Spinal cord (tissue), 10 donors: ENCODE measurements around the gene MTURN. TPM values are rescaled to one million over a fixed set of nuclear protein-coding genes. Genes with fewer than 3 reads are reported as not detected.

Source experiments
- DNase-seq, 6 donors: peaks; one replicate each; pipeline versions ENCODE4 v3.0.0 to v3.0.0-alpha.2; 2013 to 2015; ENCODE audit warnings: low spot score in 6 of 6, low read depth in 4 of 6
- H3K27ac ChIP-seq: one replicate; pipeline ENCODE4 v1.5.1; 2013; ENCODE audit warnings: low read depth, low read length, control low read depth
- H3K27me3 ChIP-seq: one replicate; pipeline ENCODE4 v1.6.1; 2013; ENCODE audit warnings: low read length; ENCODE audit not compliant: control insufficient read depth, insufficient read depth
- H3K36me3 ChIP-seq: one replicate; pipeline ENCODE4 v1.6.1; 2013; ENCODE audit warnings: low read length; ENCODE audit not compliant: control insufficient read depth, insufficient read depth
- H3K4me1 ChIP-seq: one replicate; pipeline ENCODE4 v1.6.1; 2013; ENCODE audit warnings: low read length; ENCODE audit not compliant: control insufficient read depth, insufficient read depth
- H3K4me3 ChIP-seq: one replicate; pipeline ENCODE4 v1.5.1; 2013; ENCODE audit warnings: low read depth, low read length, control low read depth
- H3K9me3 ChIP-seq: one replicate; pipeline ENCODE4 v1.6.1; 2013; ENCODE audit warnings: low read length; ENCODE audit not compliant: control insufficient read depth, insufficient read depth
- WGBS: methylation state at CpG from one replicate; pipeline ENCODE4 v1.1.5; 2013; ENCODE audit warnings: missing lambda C conversion rate; ENCODE audit not compliant: insufficient coverage; 5-methylcytosine and 5-hydroxymethylcytosine counted together
- polyA plus RNA-seq, 2 donors: library from polyadenylated mRNA; unstranded; fragments of 120-200 nt; gene quantifications; one replicate each; pipeline ENCODE4 v1.2.1, GENCODE V29; 2013; ENCODE audit not compliant: insufficient read length in 2 of 2
- total RNA-seq, 2 donors: library from RNA; depleted of rRNA in 1 of 2; stranded (reverse); fragments of 120-200 nt in 1 of 2; fragments of >200 nt in 1 of 2; gene quantifications; one replicate each; pipeline versions ENCODE4 v1.2.3 to v1.2.4, GENCODE V29; 2013 to 2014
- donor health status: healthy.

MTURN gene
- total and polyA plus RNA-seq, 4 donors: 98.3 to 285 (median 194) TPM

DNA sequence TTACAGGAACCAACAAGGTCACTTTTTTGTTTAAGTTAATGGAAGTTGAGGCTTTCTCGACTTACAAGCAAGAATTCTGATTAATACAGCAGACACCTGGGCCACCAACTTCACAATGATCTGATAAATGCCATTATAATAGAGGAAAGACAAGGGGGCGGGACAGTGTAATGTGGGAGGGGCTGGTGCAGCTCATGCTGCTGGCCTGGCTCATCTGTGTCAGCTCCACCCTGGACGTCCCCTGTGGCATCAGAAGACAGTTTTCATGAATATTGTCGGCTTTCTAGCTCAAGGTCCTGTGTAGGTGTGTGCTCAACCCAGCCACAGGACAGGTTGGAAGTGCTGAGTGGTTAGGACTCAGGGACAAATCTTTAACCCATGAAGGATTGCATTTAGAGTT is 57.0 kb downstream of the MTURN start:
- 100% methylated on average over 2 of the region's 4 CpGs for WGBS
- Histone ChIP-seq H3K4me3 (no peak overlapping the region), H3K4me1 (no peaks in the 10 kb centered on the region), H3K36me3 (no peaks in the 10 kb centered on the region), H3K9me3 (peaks cover 11% of the 10 kb centered on the region), H3K27ac (no peak overlapping the region), H3K27me3 (no peaks in the 10 kb centered on the region)
- no peak for DNase-seq

DNA sequence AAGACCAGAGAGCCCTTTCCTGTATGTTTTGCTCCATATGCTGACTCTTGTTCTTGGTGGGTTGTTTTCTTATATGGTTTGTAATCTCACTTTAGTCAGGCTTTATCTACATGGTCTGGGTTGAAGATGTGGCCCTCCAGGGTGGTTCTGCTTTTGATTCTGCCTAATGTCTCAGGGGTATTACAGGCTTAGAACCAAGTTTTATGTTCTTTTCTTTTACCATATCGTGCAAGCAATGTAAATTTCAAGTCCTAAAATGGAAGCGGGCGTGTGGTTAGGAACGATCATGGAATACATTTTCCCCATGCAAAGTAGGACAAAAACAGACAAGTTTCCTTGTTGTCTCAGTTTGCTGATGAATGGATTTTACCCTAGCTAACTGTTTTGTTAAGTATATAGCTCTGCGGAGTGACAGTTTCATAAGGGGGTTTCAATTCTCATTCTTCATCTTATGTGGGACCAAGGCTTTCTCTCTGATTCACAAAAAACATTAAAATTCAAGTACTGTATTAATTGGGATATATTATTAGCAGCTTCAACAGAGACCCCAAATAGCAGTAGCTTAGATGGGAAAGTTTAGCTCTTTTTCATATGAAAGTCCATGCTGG is 58.7 kb downstream of the MTURN start:
- H3K27me3 ChIP-seq: no peaks in the 10 kb centered on the region
- H3K4me1 ChIP-seq: no peaks in the 10 kb centered on the region
- WGBS: 100% methylated on average over 3 of the region's 5 CpGs
- no peak overlapping the region for H3K27ac ChIP-seq
- no peaks in the 10 kb centered on the region for H3K36me3 ChIP-seq
- no peak for DNase-seq
- peaks cover 13% of the 10 kb centered on the region for H3K9me3 ChIP-seq
- no peak overlapping the region for H3K4me3 ChIP-seq

DNA sequence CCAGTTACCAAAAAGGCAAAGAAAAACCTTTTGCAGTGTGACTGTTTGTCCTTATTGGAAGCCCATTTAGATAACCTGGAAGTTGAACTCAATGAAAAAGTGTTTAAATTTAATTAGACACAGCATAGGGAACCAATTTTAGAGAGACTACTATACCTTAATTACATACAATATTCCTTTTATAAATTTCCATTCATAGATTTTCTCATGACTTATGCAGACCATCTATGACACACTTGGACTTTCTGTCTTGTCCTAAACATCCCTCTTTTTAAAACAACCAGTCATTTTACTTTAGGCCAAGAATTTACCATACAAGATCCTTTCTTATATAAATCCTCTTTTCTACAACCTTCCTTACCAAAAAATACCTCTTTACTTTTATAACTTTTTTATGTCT is 61.6 kb downstream of the MTURN start:
- no peaks in the 10 kb centered on the region for H3K27me3 ChIP-seq
- no peak overlapping the region for H3K27ac ChIP-seq
- DNase-seq: no peak
- no peaks in the 10 kb centered on the region for H3K4me1 ChIP-seq
- H3K4me3 ChIP-seq: no peak overlapping the region
- no peaks in the 10 kb centered on the region for H3K36me3 ChIP-seq
- peaks cover 13% of the 10 kb centered on the region for H3K9me3 ChIP-seq

DNA sequence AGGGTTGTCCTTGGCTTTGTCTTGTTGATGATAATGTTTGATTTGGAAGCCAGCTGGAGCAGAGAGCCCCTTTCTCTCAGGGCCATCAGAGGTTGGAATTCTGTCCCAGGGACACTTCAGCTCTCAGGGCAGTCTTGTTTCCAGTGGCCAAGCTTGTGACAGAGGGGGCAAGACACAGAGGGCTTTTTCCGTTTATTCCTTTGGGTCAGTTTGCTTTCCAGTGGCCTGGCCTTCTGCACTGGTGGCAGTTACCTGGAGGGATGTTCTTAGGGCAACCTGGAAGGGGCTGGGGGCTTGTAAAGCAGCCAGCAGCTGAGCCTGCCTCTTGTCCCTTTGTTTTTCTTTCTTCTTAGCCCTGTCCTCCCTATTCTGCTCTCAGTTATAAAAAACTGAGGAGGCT is 62.7 kb downstream of the MTURN start:
- Histone ChIP-seq H3K27ac (no peak overlapping the region), H3K9me3 (peaks cover 13% of the 10 kb centered on the region), H3K4me1 (no peaks in the 10 kb centered on the region), H3K4me3 (no peak overlapping the region), H3K36me3 (no peaks in the 10 kb centered on the region), H3K27me3 (no peaks in the 10 kb centered on the region)
- no peak for DNase-seq
- WGBS: 63% methylated on average over 1 of the region's 1 CpG

DNA sequence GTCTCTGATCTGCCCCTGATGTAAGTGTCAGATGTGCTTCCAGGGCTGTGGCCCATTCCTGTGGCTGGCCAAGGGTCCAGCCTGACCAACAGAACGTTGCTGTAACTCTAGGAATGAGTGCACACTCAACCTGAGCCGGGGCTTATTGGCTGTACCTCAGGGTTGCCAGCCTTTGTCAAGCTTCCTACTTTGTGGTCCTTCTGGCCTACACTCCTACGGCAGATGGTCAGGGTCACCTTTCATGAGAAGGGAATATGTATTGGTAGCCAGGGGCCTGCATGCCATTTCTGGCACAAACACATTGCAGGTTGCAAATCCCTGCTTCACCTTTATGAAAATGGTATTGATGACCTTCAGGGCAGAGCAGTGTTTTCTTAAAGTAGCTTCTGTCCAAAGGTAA is 64.5 kb downstream of the MTURN start:
- Histone ChIP-seq H3K27ac (no peak overlapping the region), H3K36me3 (no peaks in the 10 kb centered on the region), H3K4me1 (no peaks in the 10 kb centered on the region), H3K4me3 (no peak overlapping the region), H3K27me3 (no peaks in the 10 kb centered on the region), H3K9me3 (peaks cover 13% of the 10 kb centered on the region)
- WGBS: 80% methylated on average over 3 of the region's 3 CpGs
- no peak for DNase-seq

DNA sequence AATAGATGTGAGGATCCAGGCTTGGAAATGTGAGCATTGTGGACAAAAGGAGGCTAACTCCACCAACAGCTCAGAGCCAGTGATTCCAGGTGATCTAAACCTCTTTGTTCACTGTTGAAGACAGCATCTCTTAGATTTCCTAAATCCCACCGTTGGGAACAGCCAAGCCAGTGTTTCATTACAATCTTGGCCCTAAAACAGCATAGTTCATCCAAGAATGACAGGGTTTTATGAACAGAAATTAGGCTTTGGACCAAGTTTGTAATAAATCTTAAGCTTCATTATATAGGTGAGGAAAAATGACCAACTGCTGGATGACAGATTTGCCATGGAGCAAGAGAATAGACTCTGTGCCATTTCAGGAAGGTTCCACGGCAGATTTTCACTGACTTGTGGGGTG is 65.8 kb downstream of the MTURN start:
- H3K4me3 ChIP-seq: no peak overlapping the region
- WGBS: 40% methylated on average over 1 of the region's 2 CpGs
- no peaks in the 10 kb centered on the region for H3K4me1 ChIP-seq
- peaks cover 13% of the 10 kb centered on the region for H3K9me3 ChIP-seq
- no peaks in the 10 kb centered on the region for H3K27me3 ChIP-seq
- DNase-seq: peak in 1 of 6 donors; percentile 46
- no peaks in the 10 kb centered on the region for H3K36me3 ChIP-seq
- no peak overlapping the region for H3K27ac ChIP-seq

DNA sequence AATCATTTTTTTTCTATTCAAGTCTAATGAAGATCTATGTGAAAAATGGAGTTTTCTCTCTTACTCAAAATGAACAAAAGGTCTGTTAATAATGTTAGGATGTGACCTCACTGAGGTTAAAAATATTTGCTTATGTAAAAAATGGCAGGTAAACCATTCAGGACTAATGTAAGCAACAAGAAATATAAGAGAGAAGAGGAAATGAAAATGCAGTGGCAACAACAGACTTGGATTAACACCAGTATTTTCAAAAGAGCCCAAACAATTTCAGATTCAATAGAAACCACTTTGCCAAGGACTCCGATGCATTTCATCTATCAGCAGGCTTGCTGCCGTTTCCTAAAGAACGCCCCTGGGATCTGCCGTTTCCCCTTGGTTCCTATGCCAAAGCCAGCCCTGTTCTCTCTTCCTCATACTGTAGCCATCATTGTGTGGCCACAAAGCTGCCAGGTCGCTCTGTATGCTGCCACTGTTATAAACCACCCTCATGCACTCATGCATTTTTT is 66.4 kb downstream of the MTURN start:
- Histone ChIP-seq H3K36me3 (no peaks in the 10 kb centered on the region), H3K27ac (no peak overlapping the region), H3K9me3 (peaks cover 7% of the 10 kb centered on the region), H3K4me3 (no peak overlapping the region), H3K4me1 (no peaks in the 10 kb centered on the region), H3K27me3 (no peaks in the 10 kb centered on the region)
- DNase-seq: peak in 2 of 6 donors; percentile 38 to 69
- WGBS: 38% methylated on average over 5 of the region's 5 CpGs

DNA sequence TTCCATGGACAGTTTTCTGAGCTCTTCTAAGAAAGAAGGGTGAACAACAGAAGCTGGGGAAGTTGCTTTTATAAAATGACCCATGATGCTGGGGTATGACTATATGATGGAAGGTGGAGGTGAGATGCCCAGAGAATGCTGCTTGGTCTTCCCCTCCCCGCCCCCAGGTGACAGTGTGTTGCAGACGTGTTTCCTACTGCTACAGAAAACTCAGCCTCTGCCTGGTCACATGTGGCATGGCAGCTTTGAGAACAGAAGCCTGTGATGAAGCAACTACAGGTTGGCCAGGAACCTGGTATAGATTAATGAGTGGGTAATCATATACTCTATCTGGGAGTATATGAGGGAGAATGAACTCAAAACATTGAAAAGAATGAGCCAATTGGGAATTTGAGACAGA is 67.1 kb downstream of the MTURN start:
- Histone ChIP-seq H3K4me1 (no peaks in the 10 kb centered on the region), H3K36me3 (no peaks in the 10 kb centered on the region), H3K27ac (no peak overlapping the region), H3K9me3 (peaks cover 2% of the 10 kb centered on the region), H3K27me3 (no peaks in the 10 kb centered on the region), H3K4me3 (no peak overlapping the region)
- WGBS: 83% methylated on average over 1 of the region's 2 CpGs
- DNase-seq: no peak

DNA sequence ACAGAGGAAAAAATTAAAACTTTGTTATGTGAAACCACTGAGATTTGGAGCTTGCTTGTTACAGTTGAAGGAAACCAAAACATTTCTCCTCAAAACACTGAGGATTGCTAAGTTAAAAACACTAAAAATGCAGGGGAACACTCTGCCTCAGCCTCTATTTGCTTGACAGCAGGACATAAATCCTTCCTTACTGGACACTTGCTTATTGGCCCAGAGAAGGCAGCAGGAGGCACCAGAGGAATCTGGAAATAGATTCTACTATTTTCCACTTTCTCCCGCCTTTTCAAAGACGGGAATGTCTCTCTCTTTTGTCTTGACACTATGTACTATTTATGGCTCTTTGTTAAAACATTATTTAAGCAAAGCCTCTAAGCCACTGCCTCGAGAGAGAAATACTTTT is 67.9 kb downstream of the MTURN start:
- Histone ChIP-seq H3K9me3 (no peaks in the 10 kb centered on the region), H3K36me3 (no peaks in the 10 kb centered on the region), H3K27me3 (no peaks in the 10 kb centered on the region), H3K4me3 (no peak overlapping the region), H3K27ac (no peak overlapping the region), H3K4me1 (no peaks in the 10 kb centered on the region)
- WGBS: no CpG with 5 or more reads among the region's 3 CpGs
- peak in 1 of 6 donors; percentile 20 for DNase-seq

DNA sequence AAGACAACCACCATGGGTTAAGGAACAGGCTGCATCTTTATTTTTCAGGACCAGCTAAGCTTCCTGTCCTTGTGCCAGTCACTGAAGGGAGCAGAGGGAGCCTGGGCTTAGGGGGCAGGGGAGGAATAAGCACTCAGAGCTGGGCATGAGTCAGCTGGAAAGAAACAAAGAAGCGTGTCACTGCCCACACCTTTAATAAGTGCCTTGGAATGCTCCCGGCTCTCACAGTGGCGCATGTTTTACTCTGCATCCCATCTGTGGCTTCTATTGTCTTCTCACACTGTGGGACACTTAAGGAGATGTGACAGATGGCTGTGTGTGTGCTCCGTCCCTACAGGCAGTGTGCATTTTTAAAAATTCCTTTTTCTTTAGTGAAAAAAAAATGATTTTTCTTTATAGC is 71.7 kb downstream of the MTURN start:
- H3K4me3 ChIP-seq: no peak overlapping the region
- no peaks in the 10 kb centered on the region for H3K36me3 ChIP-seq
- WGBS: 31% methylated on average over 2 of the region's 4 CpGs
- H3K9me3 ChIP-seq: no peaks in the 10 kb centered on the region
- no peaks in the 10 kb centered on the region for H3K27me3 ChIP-seq
- DNase-seq: peak in 2 of 6 donors; percentile 63 to 66
- H3K27ac ChIP-seq: no peak overlapping the region
- no peaks in the 10 kb centered on the region for H3K4me1 ChIP-seq
